HG02798 (cell line): ENCODE measurements around the gene TRDMT1.

Experiments
- ATAC-seq: cut with Tn5 transposase; IDR thresholded peaks from one replicate; pipeline ENCODE4 v1.9.1; 2021; ENCODE audit warnings: mild to moderate bottlenecking; ENCODE audit not compliant: unreplicated experiment, poor library complexity

The TRDMT1 gene

DNA sequence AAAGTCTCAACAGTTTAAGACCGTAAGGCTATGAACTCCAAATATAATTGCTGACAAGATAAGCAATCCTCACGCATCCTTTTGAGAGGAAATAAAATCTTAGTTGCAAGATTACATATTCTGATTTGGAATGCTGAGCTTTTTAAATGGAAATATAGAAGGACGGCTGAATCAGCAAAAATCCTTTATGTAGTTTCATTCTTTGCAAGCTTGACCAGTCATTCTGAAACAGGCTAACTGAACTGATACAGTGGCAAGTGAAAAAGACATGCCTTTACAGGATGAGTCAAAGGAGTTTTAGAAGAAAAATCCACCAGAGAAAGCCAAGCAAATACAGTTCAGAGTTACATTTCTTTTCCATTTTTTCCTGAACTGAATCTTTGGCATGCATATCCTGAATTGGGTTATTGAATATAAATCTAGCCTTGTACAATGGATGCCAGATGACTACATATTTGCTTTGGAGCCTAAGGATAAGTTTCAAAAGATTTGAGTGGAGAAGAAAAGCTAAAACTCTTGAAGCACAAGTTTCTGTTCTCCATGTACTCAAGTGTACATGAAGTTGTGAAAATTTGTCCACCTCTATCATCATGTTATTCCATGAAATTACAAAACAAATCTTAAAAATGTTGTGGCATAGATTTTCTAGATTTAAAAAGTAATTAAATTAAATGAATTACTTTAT is 30.9 kb upstream of the TRDMT1 start:
- ATAC-seq: no peak

DNA sequence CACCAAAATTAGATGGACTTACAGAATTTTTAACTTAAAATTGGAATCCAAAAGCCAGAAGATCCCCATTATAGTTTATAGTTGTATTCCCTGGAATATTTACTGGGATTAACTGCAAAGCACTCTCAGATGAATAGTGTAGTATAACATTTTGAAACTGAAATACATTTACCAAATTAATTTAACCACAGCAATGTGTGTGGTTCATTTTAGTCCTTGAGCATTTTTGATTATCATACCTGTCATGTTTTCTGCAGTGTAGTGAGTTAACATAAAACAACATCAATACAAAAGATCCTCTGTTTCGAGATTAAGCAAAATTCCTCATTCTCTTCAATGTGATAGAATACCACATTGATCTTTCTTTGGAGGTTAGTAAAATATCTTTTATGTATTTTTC is 30.3 kb upstream of the TRDMT1 start:
- ATAC-seq: no peak

DNA sequence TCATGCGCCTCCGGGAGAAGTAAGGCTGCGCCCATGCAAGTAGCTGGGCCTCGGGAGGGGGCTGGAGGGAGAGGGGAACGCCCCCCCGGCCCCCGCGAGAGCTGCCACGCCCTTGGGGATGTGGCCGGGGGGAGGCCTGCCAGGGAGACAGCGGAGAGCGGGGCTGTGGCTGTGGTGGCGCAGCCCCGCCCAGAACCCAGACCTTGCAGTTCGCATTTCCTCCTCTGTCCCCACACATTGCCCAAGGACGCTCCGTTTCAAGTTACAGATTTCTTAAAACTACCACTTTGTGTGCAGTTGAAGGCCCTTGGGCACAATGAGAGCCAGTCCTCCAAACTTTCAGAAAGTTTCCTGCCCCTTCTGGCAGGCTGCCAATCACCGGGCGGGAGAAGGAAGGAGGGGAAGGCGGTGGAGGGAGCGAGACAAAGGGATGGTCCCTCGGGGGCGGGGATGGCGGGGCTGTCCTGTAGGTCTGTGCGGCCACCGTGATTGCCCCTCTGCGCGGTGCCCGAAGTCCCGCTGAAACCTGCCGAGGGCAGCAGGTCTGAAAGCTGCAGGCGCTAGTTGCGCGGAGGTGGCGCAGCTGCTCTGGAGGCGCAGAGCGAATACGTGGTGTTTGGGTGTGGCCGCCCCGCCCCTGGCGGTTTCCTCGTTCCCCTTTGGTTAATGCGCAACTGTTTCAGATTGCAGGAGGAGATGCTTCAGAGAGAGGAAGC is 28.7 kb upstream of the TRDMT1 start:
- peak; percentile 56 for ATAC-seq

DNA sequence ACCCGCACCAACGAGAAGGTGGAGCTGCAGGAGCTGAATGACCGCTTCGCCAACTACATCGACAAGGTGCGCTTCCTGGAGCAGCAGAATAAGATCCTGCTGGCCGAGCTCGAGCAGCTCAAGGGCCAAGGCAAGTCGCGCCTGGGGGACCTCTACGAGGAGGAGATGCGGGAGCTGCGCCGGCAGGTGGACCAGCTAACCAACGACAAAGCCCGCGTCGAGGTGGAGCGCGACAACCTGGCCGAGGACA is 28.2 kb upstream of the TRDMT1 start:
- no peak for ATAC-seq

DNA sequence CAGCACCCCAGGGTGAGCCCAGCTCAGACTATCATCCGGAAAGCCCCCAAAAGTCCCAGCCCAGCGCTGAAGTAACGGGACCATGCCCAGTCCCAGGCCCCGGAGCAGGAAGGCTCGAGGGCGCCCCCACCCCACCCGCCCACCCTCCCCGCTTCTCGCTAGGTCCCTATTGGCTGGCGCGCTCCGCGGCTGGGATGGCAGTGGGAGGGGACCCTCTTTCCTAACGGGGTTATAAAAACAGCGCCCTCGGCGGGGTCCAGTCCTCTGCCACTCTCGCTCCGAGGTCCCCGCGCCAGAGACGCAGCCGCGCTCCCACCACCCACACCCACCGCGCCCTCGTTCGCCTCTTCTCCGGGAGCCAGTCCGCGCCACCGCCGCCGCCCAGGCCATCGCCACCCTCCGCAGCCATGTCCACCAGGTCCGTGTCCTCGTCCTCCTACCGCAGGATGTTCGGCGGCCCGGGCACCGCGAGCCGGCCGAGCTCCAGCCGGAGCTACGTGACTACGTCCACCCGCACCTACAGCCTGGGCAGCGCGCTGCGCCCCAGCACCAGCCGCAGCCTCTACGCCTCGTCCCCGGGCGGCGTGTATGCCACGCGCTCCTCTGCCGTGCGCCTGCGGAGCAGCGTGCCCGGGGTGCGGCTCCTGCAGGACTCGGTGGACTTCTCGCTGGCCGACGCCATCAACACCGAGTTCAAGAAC is 27.7 kb upstream of the TRDMT1 start:
- ATAC-seq: peak; percentile 26

DNA sequence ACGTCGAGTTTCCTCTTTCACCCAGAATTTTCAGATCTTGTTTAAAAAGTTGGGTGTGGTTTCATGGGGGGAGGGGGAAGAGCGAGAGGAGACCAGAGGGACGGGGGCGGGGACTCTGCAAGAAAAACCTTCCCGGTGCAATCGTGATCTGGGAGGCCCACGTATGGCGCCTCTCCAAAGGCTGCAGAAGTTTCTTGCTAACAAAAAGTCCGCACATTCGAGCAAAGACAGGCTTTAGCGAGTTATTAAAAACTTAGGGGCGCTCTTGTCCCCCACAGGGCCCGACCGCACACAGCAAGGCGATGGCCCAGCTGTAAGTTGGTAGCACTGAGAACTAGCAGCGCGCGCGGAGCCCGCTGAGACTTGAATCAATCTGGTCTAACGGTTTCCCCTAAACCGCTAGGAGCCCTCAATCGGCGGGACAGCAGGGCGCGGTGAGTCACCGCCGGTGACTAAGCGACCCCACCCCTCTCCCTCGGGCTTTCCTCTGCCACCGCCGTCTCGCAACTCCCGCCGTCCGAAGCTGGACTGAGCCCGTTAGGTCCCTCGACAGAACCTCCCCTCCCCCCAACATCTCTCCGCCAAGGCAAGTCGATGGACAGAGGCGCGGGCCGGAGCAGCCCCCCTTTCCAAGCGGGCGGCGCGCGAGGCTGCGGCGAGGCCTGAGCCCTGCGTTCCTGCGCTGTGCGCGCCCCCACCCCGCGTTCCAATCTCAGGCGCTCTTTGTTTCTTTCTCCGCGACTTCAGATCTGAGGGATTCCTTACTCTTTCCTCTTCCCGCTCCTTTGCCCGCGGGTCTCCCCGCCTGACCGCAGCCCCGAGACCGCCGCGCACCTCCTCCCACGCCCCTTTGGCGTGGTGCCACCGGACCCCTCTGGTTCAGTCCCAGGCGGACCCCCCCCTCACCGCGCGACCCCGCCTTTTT is 26.9 kb upstream of the TRDMT1 start, which contains the start of gene VIM:
Gene VIM, plus strand, starts transcription at position 151 of the 925 bp plus-strand sequence. CDS start 1,182 bp downstream, outside the sequence.
- ATAC-seq: peak; percentile 41

DNA sequence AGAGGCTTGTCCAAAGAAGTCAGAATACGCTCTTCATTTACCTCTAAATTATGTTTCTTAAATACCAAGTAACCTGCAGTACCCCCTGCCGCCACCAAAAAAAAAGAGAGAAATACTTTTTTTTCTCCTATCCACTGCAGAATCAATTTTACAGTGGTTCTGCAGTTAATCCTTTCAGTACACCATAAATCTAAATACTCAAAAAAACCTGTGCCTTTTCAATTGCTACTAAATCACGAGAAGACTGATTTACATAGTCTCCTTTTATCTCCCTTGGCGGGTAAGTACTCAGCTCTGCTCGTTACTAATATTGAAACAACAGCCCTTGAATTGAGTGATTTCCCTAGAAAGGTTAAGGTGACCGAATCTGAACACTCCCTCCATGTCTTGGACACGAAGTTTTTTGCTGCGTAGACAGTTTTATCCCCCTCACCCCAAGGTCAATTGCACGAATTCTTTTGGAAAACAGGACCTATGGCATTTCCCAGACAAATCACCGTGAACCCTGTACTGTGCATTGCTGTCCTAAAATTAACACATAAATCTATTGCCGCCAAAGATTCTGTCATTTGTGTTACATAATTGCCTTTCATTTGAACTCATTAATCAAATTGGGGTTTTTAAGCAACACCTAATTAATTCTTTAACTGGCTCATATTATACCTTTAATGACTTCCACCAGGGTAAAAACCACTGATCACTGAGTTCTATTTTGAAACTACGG is 26.1 kb upstream of the TRDMT1 start:
- ATAC-seq: peak; percentile 24

DNA sequence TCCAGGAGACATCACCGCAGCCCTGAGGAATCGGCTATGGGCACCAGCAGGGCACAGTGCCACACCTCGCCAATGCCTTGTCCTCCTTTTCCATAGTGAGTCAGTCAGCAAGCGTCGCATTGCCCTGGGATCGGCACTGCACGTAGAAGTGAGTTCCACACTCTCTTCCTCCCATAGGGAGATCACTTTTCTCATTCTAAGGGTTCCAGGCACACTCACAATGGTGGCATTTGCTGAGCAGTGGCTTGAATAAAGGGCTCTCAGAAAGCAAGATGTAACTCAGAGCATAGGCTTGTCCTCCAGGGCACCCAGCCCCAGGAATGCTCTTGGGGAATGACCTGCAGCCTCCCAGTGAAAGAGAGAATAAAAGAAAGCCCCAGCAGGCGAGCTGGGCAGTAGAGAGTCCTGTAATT is 25.4 kb upstream of the TRDMT1 start:
- no peak for ATAC-seq

DNA sequence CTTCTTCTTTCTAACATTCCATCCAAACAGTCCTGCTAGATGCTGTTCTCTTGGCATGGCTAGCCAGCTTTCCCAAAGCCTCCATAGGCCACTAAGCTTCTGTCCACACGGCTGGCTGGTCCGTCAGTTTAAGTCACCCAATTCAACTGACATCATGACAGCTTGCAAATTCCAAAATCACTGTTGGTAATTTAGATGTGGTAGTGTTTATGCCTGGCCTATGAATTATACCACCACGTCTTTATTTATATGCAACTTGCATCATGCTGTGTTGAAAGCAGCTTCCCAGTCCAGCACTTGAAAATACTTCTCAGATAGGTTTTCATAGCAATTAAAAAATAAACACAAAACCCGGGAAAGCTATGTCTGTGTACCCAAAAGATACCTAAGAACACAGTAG is 24.3 kb upstream of the TRDMT1 start:
- ATAC-seq: no peak

DNA sequence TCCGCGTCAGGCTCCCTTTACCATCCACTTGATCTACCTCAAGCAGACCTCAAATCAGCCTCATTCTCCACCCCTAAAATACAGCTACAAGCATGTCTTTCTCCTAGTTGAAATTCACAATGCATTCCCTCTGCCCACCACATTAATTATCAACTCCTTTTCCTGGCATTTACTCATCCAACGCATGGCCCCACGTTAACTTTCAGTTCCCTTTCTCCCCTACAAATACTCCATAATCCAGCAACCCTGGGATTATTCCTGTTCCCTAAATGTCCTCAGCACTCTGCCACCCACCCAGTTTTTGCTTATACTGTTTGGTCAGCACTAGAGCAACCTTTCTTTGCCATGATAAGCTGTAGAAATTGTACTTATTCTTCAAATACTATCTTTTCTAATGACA is 20.9 kb upstream of the TRDMT1 start:
- ATAC-seq: no peak

DNA sequence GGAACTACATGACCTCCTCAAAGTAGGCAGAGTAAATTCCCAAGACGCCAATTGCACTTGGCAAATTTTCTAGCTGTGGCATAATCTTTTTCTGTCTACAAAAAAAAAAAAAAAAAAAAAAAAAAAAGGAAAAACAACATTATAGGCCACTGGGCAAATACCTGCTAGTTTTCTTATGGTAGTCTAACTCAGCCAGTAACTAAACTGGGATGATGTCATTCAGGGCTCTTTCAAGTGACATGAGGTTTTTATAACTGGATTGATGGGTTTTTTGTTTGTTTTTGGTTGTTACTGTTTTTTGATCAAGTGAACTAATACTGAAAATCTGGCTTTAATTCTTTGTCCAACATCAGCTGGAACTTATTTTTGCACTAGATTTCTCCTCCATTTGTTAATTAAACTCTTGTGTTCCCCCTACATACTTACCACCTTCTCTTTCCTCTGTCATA is 19.2 kb upstream of the TRDMT1 start:
- ATAC-seq: no peak

DNA sequence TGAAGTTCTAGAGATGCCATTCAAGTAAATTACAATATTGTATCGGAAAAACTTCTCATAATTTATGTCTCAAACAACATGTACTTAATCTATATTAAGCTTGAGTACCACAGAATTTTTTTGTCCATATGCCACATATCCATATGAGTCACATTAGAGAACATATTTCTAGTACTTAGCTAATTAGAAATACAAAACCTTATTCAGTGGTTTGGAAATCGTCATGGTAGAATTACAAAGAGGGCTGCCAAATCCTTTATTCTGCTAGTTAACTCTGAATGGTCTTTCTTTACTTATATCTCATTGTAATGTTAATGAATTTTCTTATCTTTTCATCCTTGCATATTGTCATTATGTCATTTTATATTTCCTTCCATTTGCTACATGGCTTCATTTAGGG is 17.6 kb upstream of the TRDMT1 start:
- no peak for ATAC-seq

DNA sequence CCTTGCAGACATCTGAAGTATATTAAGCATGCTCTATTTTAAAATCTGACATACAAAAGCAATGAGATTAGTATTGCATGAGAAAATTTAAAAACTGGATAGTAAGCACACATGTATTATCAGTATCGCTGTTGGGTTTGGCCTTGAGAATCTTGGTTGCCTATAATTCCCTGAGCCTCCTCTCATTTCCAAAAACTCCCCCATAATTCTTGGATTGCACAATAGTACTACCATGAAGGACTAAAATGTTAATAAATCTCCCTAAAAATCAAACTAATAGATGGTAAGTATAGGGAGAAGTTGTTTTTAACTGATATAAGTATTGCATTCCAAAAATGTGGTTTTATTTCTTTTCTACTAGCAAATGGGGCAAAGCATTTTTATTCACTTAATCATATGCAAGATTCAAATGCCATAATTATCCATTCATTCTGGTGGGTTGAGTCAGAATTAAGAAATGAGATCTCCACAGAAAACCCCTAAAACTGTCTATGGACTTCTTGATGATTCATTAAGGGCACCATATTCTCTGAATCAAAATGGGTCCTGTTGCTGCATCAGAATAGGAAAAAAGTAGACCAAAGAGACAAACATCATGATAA is 16.3 kb upstream of the TRDMT1 start:
- no peak for ATAC-seq

DNA sequence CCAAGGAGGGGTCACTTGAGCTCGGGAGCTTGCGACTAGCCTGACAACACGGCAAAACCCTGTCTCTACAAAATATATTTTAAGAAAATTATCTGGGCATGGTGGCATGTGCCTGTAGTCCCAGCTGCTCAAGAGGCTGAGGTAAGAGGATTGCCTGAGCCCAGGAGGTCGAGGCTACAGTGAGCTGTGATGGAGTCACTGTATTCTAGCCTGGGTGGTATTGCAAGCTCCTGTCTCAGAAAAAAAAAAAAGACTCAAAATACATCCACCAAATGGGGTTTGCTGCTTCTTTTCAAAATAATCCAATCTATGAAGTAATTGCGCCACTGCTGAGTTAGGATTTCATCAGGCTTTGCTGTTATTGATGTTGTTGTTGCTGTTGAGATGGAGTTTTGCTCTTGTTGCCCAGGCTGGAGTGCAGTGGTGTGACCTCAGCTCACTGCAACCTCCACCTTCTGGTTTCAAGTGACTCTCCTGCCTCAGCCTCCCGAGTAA is 15.5 kb upstream of the TRDMT1 start:
- ATAC-seq: no peak

DNA sequence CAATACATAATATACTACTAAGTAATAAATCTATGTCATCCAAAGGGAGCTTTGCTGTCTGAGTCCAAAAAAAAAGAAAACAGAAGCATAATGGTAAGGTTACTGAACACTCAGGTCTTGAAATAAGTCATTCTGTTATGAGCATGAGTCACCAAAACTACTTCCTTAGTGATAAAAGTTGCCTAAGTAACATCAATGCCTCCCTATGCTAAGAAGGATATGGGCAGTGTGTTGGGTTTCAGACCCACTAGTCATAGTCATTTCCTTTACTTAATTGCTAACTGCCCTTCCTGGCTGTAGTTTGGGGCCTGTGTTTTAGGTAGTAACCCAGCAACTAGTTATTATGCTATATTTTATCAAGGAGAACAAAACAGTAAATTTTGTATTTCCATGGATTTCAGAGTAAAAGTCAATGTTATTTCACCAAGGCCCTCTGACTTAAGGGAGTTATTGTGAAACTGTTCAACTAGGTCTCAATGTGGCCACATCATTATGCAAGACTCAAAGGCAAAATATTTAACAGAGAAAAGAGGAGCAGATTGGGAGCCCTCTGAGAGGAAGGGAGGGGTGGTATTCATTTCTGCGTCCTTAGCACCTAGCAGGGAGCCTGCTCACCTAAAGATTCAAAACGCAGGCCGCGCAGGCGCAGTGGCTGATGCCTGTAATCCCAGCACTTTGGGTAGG is 14.9 kb upstream of the TRDMT1 start:
- peak; percentile 99 for ATAC-seq

DNA sequence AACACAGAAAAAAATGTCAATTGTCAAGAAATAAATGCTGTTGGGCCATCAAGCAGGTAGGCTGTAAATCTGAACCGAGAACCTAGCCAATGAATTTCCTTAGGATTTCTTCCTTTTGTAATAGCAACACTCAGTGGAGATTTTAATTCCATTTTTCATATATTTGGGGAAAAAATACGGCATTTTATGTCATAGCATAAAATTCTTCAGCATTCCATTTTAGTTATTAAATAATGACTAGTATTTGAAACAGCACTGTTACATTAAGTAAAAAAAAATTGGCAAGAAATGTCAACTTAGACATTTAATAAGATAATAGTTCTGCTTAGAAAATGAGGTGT is 14.3 kb upstream of the TRDMT1 start:
- no peak for ATAC-seq

DNA sequence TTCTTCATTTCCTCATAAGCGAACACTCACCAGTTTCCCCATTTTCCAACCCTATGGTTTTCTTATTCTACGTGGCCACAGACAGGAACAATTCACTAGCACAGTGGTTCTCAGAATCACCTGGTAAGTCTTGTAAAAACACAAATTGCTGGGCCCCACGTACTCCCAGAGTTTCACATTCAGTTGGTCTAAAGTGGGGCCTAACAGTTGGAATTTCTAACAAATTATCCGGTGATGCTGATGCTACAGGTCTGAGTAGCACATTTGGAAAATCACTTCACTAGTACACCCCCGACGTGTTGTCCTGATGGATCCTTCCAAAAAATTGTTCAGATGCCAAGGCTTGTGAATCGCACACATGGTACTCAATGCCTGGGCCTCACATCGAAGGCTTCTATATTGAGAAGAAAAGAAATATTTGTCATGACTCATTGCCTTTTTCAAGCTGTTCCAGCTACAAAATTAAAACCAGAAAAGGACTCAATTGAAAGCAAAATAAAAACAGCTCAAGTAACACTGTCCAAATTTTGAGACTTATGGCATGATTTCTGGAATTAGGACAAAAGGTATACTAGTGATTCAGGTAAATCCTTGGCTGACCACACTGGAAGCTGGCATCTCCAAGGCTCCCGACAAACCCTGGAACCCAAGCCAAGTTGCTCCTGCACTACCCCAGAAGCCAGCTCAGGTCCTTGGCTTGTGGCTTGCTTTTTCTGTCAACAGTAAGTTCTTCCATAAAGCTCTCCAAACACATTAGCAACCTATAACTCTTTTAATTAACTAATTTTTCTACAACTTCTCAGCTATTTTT is 13.7 kb upstream of the TRDMT1 start:
- ATAC-seq: no peak

DNA sequence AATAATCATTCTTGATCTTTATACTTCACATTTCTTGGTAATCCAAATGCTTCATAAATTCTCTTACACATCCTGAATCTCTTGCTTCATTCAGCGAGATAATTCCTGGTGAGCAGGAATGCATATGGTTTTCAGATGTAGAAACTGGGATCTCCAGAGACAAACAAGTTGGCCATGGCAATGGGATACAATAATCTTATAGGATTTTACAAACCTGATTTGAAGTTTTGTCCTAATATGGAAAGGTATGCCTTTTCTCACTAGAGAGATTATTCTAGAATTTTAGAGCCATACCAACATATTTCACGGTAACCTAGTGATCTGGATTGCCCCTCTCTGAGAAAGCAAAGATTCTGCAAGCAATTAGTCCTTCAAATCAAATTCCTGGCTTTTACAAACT is 13.1 kb upstream of the TRDMT1 start:
- no peak for ATAC-seq
